Thyroid gland (tissue), 4 donors: Measurements from ENCODE around the gene NCBP2. TPM values are rescaled to one million over a fixed set of nuclear protein-coding genes. Genes with fewer than 3 reads are reported as not detected.

ENCODE experiments used
- DNase-seq, 2 donors: peaks; one replicate each; pipeline ENCODE4 v3.0.0-alpha.2; 2019
- H3K27ac ChIP-seq, 3 donors: fragments of 200-600 bp; sonication (generic); 1 replicate in 2 of 3; 2 replicates in 1 of 3; pipeline ENCODE4 v1.5.1; 2016 to 2019; ENCODE audit warnings: mild to moderate bottlenecking in 1 of 3, moderate library complexity in 1 of 3
- H3K27me3 ChIP-seq: fragments of 200-600 bp; sonication (generic); one replicate; pipeline ENCODE4 v1.5.1; 2019
- H3K36me3 ChIP-seq, 2 donors: fragments of 200-600 bp; sonication (generic); one replicate each; pipeline ENCODE4 v1.5.1; 2016 to 2019
- H3K4me1 ChIP-seq, 2 donors: fragments of 200-600 bp; sonication (generic); one replicate each; pipeline ENCODE4 v1.5.1; 2017 to 2019
- H3K4me3 ChIP-seq, 3 donors: fragments of 200-600 bp; sonication (generic); replicated peaks in 1 of 3; 1 replicate in 2 of 3; 2 replicates in 1 of 3; pipeline ENCODE4 v1.5.1; 2016; ENCODE audit warnings: mild to moderate bottlenecking in 1 of 3
- H3K9me3 ChIP-seq: fragments of 200-600 bp; sonication (generic); one replicate; pipeline ENCODE4 v1.5.1; 2017
- POLR2A ChIP-seq, 2 donors: fragments of 450-650 bp; IDR thresholded peaks; one replicate each; pipeline ENCODE4 v1.6.1; 2017; ENCODE audit warnings: antibody characterized with exemption in 2 of 2, mild to moderate bottlenecking in 2 of 2, moderate library complexity in 1 of 2
- WGBS, 2 donors: methylation state at CpG; one replicate each; pipeline ENCODE4 v1.1.5; 2017; 5-methylcytosine and 5-hydroxymethylcytosine counted together
- intact Hi-C: fragments of 100-400 bp; cut with DNase I; formaldehyde crosslinking; loops from one replicate; pipeline ENCODE4 v1.15.1; 2023
- total RNA-seq, 4 donors: library from RNA; depleted of rRNA; stranded (reverse); fragments of >200 nt; gene quantifications; one replicate each; pipeline ENCODE4 v1.2.3, GENCODE V29; 2016
- TF ChIP-seq, protein P1 (sequence below), 6 experiments: fragments of 200-600 bp in 3 of 6; fragments of 450-650 bp in 3 of 6; sonication (generic) in 3 of 6; IDR thresholded peaks; one replicate each; pipeline ENCODE4 v1.5.1; 2016 to 2019; ENCODE audit warnings: antibody characterized with exemption in 6 of 6, mild to moderate bottlenecking in 2 of 6, inconsistent platforms in 1 of 6, moderate library complexity in 1 of 6

NCBP2 gene
- total RNA-seq, 4 donors from 2014 or later: 42.4 to 61.3 (median 53.6) TPM

DNA sequence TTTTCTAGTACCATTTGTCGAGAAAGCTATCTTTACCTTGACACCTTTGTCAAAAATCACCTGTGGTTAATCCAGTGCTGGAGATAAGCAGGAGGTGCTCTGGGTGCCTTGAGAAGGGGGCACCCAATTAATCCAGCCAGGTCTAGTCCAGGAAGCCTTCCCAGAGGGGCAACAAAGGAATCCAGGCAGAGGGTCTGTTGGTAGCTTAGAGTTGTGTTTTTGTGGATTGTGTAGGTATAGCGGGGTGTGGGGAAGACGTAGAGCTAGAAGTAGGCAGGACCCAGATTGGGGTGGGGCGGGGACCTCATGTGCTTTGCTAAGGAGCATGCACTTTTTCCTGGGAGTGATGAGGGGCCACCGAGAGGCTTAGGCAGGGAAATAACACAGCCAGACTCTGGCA lies 32.3 kb upstream of the NCBP2 start:
- no peak for DNase-seq
- no peaks in the 10 kb centered on the region for H3K27me3 ChIP-seq
- no peaks in the 10 kb centered on the region for H3K36me3 ChIP-seq
- no peaks in the 10 kb centered on the region for H3K9me3 ChIP-seq
- no peak overlapping the region for H3K4me3 ChIP-seq
- no peak for TF ChIP-seq POLR2A (IDR thresholded peaks at IDR 0.05)
- TF ChIP-seq, protein P1, sequence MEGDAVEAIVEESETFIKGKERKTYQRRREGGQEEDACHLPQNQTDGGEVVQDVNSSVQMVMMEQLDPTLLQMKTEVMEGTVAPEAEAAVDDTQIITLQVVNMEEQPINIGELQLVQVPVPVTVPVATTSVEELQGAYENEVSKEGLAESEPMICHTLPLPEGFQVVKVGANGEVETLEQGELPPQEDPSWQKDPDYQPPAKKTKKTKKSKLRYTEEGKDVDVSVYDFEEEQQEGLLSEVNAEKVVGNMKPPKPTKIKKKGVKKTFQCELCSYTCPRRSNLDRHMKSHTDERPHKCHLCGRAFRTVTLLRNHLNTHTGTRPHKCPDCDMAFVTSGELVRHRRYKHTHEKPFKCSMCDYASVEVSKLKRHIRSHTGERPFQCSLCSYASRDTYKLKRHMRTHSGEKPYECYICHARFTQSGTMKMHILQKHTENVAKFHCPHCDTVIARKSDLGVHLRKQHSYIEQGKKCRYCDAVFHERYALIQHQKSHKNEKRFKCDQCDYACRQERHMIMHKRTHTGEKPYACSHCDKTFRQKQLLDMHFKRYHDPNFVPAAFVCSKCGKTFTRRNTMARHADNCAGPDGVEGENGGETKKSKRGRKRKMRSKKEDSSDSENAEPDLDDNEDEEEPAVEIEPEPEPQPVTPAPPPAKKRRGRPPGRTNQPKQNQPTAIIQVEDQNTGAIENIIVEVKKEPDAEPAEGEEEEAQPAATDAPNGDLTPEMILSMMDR (IDR thresholded peaks at IDR 0.05): no peak
- intact Hi-C loops: no loop called here
- WGBS, 2 donors: 92 to 96% methylated on average over 5 of the region's 5 CpGs
- peaks cover 0 to 5% of the 10 kb centered on the region in 2 donors for H3K4me1 ChIP-seq
- no peak overlapping the region for H3K27ac ChIP-seq

DNA sequence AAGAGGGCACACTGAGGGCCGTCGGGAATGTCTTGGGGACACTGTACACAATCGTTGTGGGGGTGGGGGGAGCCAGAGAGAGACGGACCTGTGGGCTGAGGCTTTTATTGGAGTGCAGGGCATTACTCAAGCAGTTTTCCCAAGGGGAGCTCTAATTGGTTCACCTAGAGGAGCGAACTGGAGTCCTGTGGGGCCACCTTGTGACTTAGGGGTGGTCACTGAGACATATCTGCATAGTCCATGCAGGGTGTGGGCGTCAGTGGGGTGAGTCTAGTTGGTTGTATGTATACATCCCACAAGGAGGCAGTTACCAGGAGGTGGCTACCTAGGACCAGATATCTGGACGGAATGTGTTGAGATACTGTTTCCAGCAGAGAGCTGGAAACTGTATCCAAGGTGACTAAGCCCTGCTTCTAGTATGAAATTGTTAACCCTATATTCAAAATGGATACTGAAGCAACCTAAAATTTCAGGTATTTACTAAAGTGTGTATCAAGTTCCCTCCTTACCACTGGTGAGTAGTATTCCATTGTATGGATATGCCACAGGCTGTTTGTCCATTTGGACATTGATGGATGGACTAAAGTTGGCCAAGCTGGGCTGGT lies 28.9 kb upstream of the NCBP2 start:
- no peak overlapping the region for H3K27ac ChIP-seq
- no peaks in the 10 kb centered on the region for H3K36me3 ChIP-seq
- no peaks in the 10 kb centered on the region for H3K27me3 ChIP-seq
- TF ChIP-seq, protein P1 (IDR thresholded peaks at IDR 0.05): no peak
- TF ChIP-seq POLR2A (IDR thresholded peaks at IDR 0.05): no peak
- intact Hi-C loops: no loop called here
- 74 to 75% methylated on average over 6 to 7 of the region's 7 CpGs for WGBS, 2 donors
- no peak for DNase-seq
- no peak overlapping the region for H3K4me3 ChIP-seq
- peaks cover 6 to 10% of the 10 kb centered on the region in 2 donors for H3K4me1 ChIP-seq
- H3K9me3 ChIP-seq: no peaks in the 10 kb centered on the region

DNA sequence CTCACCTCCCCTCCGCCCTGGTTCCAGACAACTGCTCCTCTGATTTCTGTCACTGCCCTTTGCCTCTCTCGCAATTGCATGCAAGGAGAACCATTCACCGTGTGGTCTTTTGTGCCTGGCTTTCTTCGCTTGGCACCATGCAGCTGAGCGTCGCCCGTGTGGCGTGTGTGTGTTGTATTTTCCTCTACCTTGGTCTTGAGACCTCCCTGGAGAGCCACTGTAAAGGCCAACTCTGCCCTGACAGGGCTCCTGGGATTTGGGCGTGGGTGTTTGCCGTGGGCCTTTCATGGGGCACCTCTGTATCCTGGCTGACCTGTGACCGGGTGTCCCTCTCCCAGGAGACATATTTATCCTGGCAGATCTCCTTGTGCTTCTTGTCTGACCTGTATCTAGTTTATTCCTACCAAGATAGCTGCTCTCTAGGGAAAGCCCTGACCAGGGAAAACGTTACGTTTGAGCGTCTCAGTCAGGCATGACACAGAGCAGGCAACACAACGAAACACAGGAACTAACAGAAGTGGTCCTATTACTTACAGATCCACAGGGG lies 28.3 kb upstream of the NCBP2 start:
- peaks cover 6 to 10% of the 10 kb centered on the region in 2 donors for H3K4me1 ChIP-seq
- no peaks in the 10 kb centered on the region for H3K9me3 ChIP-seq
- no peaks in the 10 kb centered on the region for H3K36me3 ChIP-seq
- H3K4me3 ChIP-seq: no peak overlapping the region
- TF ChIP-seq, protein P1 (IDR thresholded peaks at IDR 0.05): no peak
- TF ChIP-seq POLR2A (IDR thresholded peaks at IDR 0.05): no peak
- no peak for DNase-seq
- no peak overlapping the region for H3K27ac ChIP-seq
- intact Hi-C loops: no loop called here
- 84% methylated on average over 15 of the region's 15 CpGs for WGBS, 2 donors
- no peaks in the 10 kb centered on the region for H3K27me3 ChIP-seq

DNA sequence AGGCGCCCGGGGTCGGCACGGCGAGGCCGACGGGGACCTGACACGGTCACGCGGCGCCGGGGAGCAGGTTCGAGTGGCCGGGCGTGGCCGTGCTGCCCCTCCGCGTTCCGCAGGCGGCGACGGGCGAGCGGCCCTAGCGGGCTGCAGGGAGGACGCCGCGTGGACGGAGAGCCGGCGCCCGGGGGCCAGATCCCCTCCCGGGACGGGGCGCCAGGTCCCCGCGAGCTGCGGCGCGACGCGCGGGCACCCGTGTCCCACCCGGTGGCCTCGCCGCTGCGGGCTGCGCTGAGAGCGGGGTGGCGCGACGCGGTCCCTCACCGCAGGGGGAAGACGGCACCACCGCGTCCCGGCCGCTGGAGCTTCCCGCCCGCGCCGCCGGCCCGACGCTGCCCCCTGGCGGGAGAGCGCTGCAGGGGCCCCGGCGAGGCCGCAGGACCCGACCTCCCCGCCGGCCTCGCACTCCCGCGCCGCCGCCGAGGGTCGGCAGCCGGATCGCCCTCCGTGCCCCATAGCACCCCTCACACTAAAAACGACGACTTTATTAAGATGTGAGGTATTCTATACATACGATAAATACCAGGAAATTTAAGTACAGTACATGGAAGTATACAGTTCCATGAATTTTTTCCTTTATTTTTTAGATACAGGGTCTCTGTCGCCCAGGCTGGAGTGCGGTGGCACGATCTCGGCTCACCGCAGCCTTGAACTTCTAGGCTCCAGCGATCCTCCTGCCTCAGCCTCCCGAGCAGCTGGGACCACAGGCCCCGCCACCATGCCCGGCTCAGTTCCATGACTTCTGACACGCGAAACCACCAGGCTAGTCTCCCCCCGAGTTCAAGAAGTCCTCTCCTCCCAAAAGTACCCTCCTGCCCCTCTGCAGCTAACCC lies 27.6 kb upstream of the NCBP2 start:
- peak; percentile 39 to 41 for DNase-seq
- peak overlapping the region in 2 of 3 donors; percentile 62 to 73 for H3K27ac ChIP-seq
- intact Hi-C loops: loop anchor here (10.0 kb wide), 1 partner anchor 125 kb away; no protein-coding TSS in a partner anchor

More for the DNA sequence above, 27.6 kb upstream of the NCBP2 start:
- WGBS, 2 donors: 29 to 57% methylated on average over 15 to 31 of the region's 100 CpGs
- peak overlapping the region in 2 of 3 donors; percentile 39 to 69 for H3K4me3 ChIP-seq
- no peaks in the 10 kb centered on the region for H3K36me3 ChIP-seq
- no peaks in the 10 kb centered on the region for H3K27me3 ChIP-seq
- peaks cover 6 to 10% of the 10 kb centered on the region in 2 donors for H3K4me1 ChIP-seq
- TF ChIP-seq, protein P1 (IDR thresholded peaks at IDR 0.05): peak in 4 of 6 experiments; percentile 73 to 97 (median 90)
- TF ChIP-seq POLR2A (IDR thresholded peaks at IDR 0.05): no peak
- no peaks in the 10 kb centered on the region for H3K9me3 ChIP-seq
